GM12878 (cell line): Measurements from ENCODE around the gene ANO9. TPM values are rescaled to one million over a fixed set of nuclear protein-coding genes. Genes with fewer than 3 reads are reported as not detected.
"Not testable (repeated sequence)": the region's sequence is repeated elsewhere in the genome, so short reads cannot be mapped to it uniquely, and the experiment has no call there.

Experiments
- ATAC-seq: fragments of 200-7000 bp; cut with Tn5 transposase; 3 replicates; pipeline ENCODE4 v1.9.1; 2020; ENCODE audit warnings: mild to moderate bottlenecking, moderate library complexity
- BruUV-seq: library from RNA; stranded (reverse); fragments of 400-500 nt; replicated peaks from 2 replicates; lab custom pipeline; 2021; lab: Mats Ljungman, UMichigan
- CTCF ChIA-PET: fragments of 300-600 bp; sonication (Branson Sonifier 250); formaldehyde crosslinking; extraction: SDS; loops from one replicate; lab custom pipeline; 2021; ENCODE audit warnings: inconsistent platforms; lab: Yijun Ruan, JAX
- POLR2A ChIA-PET: fragments of 350-600 bp; formaldehyde crosslinking; extraction: SDS; loops from one replicate; lab custom pipeline; 2021; ENCODE audit warnings: inconsistent platforms; lab: Charles Lee
- RAD21 ChIA-PET: fragments of 300-600 bp; sonication (Branson Sonifier 250); formaldehyde crosslinking; loops from one replicate; lab custom pipeline; 2023; ENCODE audit warnings: antibody characterized with exemption; ENCODE audit not compliant: unreplicated experiment; lab: Charles Lee
- SMC1A ChIA-PET: fragments of 300-600 bp; sonication (Branson Sonifier 250); formaldehyde crosslinking; loops from one replicate; lab custom pipeline; 2023; ENCODE audit not compliant: unreplicated experiment, uncharacterized antibody; lab: Charles Lee
- DNase-seq: peaks from one replicate; pipeline ENCODE4 v3.0.0-alpha.2; 2011; ENCODE audit warnings: low read depth, low spot score
- FAIRE-seq: peaks from 3 replicates; lab custom pipeline; 2011; peaks lifted over from hg19 to GRCh38; lab: Jason Lieb, UNC
- H2AFZ ChIP-seq: 2 replicates; pipeline ENCODE4 v1.6.0; 2011; ENCODE audit warnings: low read depth, low read length, control low read depth; ENCODE audit not compliant: control insufficient read depth
- H3K27ac ChIP-seq: 2 replicates; pipeline ENCODE4 v1.5.1; 2011; ENCODE audit warnings: control low read depth; ENCODE audit not compliant: control insufficient read depth, insufficient read depth
- H3K27me3 ChIP-seq, 2 experiments: replicated peaks in 1 of 2; 2 replicates each; pipeline versions ENCODE4 v1.6.0 to v1.6.1; 2011; ENCODE audit warnings: low read length in 1 of 2; ENCODE audit not compliant: control insufficient read depth in 2 of 2, insufficient read depth in 2 of 2
- H3K36me3 ChIP-seq, 2 experiments: 2 replicates each; pipeline ENCODE4 v1.5.1; 2011; ENCODE audit warnings: low read length in 1 of 2; ENCODE audit not compliant: control insufficient read depth in 2 of 2, insufficient read depth in 2 of 2
- H3K4me1 ChIP-seq: 2 replicates; pipeline ENCODE4 v1.6.1; 2011; ENCODE audit warnings: mild to moderate bottlenecking, low read length, moderate library complexity, mixed read lengths; ENCODE audit not compliant: control insufficient read depth, insufficient read depth
- H3K4me2 ChIP-seq: 2 replicates; pipeline ENCODE4 v1.6.0; 2011; ENCODE audit warnings: control low read depth; ENCODE audit not compliant: control insufficient read depth, insufficient read depth
- H3K4me3 ChIP-seq: fragments of 200-600 bp; sonication (generic); 2 replicates; pipeline ENCODE4 v1.5.1; 2016
- H3K79me2 ChIP-seq: 2 replicates; pipeline ENCODE4 v1.6.0; 2011; ENCODE audit warnings: low read length; ENCODE audit not compliant: control insufficient read depth, insufficient read depth
- H3K9ac ChIP-seq: 2 replicates; pipeline ENCODE4 v1.8.0; 2011; ENCODE audit warnings: low read length, control low read depth, mixed read lengths; ENCODE audit not compliant: control insufficient read depth, insufficient read depth
- H3K9me3 ChIP-seq: replicated peaks from 3 replicates; pipeline ENCODE4 v1.5.1; 2011; ENCODE audit warnings: mild to moderate bottlenecking, low read length; ENCODE audit not compliant: control insufficient read depth, insufficient read depth
- H4K20me1 ChIP-seq: 2 replicates; pipeline ENCODE4 v1.6.0; 2011; ENCODE audit not compliant: control insufficient read depth, insufficient read depth
- FOXM1 ChIP-seq: IDR thresholded peaks from 2 replicates; pipeline ENCODE4 v1.6.1; 2012; ENCODE audit warnings: low read depth, mild to moderate bottlenecking, inconsistent platforms, low read length, moderate library complexity
- KAT2A ChIP-seq: conservative IDR thresholded peaks from 2 replicates; pipeline ENCODE4 v1.6.1; 2011; ENCODE audit warnings: low read depth, low read length; ENCODE audit not compliant: control insufficient read depth
- NBN ChIP-seq: fragments of 450-650 bp; IDR thresholded peaks from 2 replicates; pipeline ENCODE4 v1.6.1; 2016
- NFYB ChIP-seq: IDR thresholded peaks from 2 replicates; pipeline ENCODE4 v1.6.1; 2011; ENCODE audit warnings: low read depth, mild to moderate bottlenecking, low read length, improper control_type of control experiment, moderate library complexity; ENCODE audit not compliant: insufficient read depth
- NRF1 ChIP-seq: conservative IDR thresholded peaks from 2 replicates; pipeline ENCODE4 v1.6.1; 2011; ENCODE audit warnings: mild to moderate bottlenecking, low read depth, low read length, improper control_type of control experiment
- PKNOX1 ChIP-seq: fragments of 450-650 bp; IDR thresholded peaks from 2 replicates; pipeline ENCODE4 v1.6.1; 2016; ENCODE audit warnings: mild to moderate bottlenecking
- POLR2AphosphoS2 ChIP-seq: IDR thresholded peaks from 2 replicates; pipeline ENCODE4 v1.6.1; 2011; ENCODE audit warnings: low read depth, mild to moderate bottlenecking, low read length, improper control_type of control experiment, moderate library complexity
- POLR2AphosphoS5 ChIP-seq: IDR thresholded peaks from 2 replicates; pipeline ENCODE4 v1.6.1; 2011; ENCODE audit warnings: mild to moderate bottlenecking, low read length, inconsistent platforms
- RAD21 ChIP-seq: IDR thresholded peaks from 2 replicates; pipeline ENCODE4 v1.6.1; 2011; ENCODE audit warnings: mild to moderate bottlenecking, low read depth, low read length, moderate library complexity; ENCODE audit not compliant: insufficient read depth
- SRF ChIP-seq, 2 experiments: IDR thresholded peaks; 2 replicates each; pipeline ENCODE4 v1.6.1; 2011; ENCODE audit warnings: low read depth in 2 of 2, low read length in 2 of 2, mild to moderate bottlenecking in 1 of 2, moderate library complexity in 1 of 2
- TBL1XR1 ChIP-seq: IDR thresholded peaks from 2 replicates; pipeline ENCODE4 v1.6.1; 2012; ENCODE audit warnings: low read depth, low read length, improper control_type of control experiment
- YBX1 ChIP-seq: fragments of 450-650 bp; IDR thresholded peaks from 2 replicates; pipeline ENCODE4 v1.6.1; 2016; ENCODE audit warnings: antibody characterized with exemption
- WGBS: methylation state at CpG from one replicate; pipeline ENCODE4 v1.1.6; 2016; ENCODE audit warnings: low lambda C conversion rate; ENCODE audit not compliant: insufficient replicate concordance, insufficient coverage; ENCODE audit errors: missing lambda C conversion rate; 5-methylcytosine and 5-hydroxymethylcytosine counted together
- in situ Hi-C: fragments of 300-500 bp; cut with MboI; formaldehyde crosslinking; loops from 9 replicates; pipeline ENCODE4 v1.14.3; 2018; ENCODE audit warnings: mixed read lengths
- intact Hi-C: fragments of 100-400 bp; cut with micrococcal nuclease; formaldehyde crosslinking; loops from one replicate; pipeline ENCODE4 v1.14.2; 2022; ENCODE audit not compliant: unreplicated experiment
- polyA plus RNA-seq, 11 experiments: library from polyadenylated mRNA; depleted of rRNA in 4 of 11; unstranded in 6 of 11; stranded (reverse) in 5 of 11; fragments of >200 nt; fragmentation: Nextera tagmentation in 4 of 11; fragmentation: Illumina TruSeq in 1 of 11; extraction: Ambion mirVana in 4 of 11; extraction: Trizol in 1 of 11; gene quantifications; 1 replicate in 1 of 11; 2 replicates in 10 of 11; pipeline versions ENCODE4 v1.2.1 to v1.2.3, GENCODE V29; 2011 to 2016; ENCODE audit warnings: inconsistent platforms in 2 of 11, missing spikeins in 2 of 11, low read depth in 1 of 11
- total RNA-seq, 4 experiments: library from RNA; depleted of rRNA in 3 of 4; stranded (reverse); fragments of >200 nt in 3 of 4; fragmentation: Illumina TruSeq in 1 of 4; extraction: Trizol in 1 of 4; gene quantifications; 2 replicates each; pipeline versions ENCODE4 v1.2.1 to v1.2.3, GENCODE V29; 2013 to 2021

Gene ANO9
- total and polyA plus RNA-seq, 10 of the 15 experiments (the other 5 are each of a cell fraction or from before 2014, with no cell fraction given): 0.21 to 42.3 (median 12.0) TPM

DNA sequence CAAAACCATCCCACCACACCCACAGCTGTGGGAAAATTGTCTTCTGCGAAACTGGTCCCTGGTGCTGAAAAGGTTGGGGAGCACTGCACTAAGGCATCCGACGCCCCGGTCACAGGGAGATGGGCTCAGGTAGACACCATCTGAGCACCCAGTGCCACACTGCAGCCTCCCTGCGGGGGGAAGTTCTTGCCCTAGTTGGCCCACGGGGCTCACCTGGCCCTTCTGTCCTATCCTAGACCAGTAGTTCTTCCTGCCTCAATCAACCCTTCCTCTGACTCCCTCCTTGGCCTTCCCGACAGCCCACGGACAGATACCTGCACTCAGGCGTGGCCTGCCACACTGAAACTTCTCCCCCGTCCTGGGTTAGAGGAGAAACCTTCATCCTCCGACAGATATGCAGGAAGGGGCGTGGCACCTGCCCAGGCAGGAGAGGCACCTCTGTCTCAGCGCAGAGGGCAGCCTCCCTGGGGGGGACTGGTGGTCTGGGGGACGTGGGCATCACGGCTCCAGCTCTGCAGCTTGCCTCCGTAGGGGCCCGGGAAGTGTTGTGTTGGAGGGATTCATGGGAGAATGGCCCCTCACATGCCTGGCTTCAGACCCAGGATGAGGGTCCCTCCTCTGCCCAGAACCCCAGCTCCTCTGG is 4.5 kb downstream of the ANO9 start (continued):
- TF ChIP-seq POLR2AphosphoS2 (no peak), NBN (no peak), POLR2AphosphoS5 (no peak), YBX1 (no peak), PKNOX1 (no peak), SRF (IDR thresholded peaks at IDR 0.05; ENCODE audit: low read depth in 2 of 2, low read length in 2 of 2) (no peak), NRF1 (no peak), NFYB (no peak), TBL1XR1 (no peak), FOXM1 (no peak), RAD21 (no peak), KAT2A (no peak)

DNA sequence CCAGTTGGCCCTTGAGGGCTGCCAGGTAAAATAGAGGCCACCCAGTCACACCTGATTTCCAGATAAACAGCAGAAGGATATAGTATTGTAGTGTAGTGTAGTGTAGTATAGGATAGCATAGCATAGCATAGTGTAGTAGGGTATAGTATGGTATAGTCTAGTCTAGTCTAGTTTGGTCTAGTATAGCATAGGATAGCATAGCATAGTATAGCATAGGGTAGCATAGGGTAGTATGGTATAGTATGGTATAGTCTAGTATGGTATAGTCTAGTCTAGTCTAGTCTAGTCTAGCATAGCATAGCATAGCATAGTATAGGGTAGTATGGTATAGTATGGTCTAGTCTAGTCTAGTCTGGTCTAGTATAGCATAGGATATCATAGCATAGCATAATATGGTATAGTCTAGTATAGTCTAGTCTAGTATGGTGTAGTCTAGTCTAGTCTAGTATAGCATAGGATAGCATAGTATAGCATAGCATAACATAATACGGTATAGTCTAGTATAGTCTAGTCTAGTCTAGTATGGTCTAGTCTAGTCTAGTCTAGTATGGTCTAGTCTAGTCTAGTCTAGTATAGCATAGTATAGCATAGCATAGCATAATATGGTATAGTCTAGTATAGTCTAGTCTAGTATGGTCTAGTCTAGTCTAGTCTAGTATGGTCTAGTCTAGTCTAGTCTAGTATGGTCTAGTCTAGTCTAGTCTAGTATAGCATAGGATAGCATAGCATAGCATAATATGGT is 6.6 kb downstream of the ANO9 start:
- H3K9ac ChIP-seq, DNase-seq, H3K79me2 ChIP-seq, SMC1A ChIA-PET, CTCF ChIA-PET, intact Hi-C loops, H3K4me3 ChIP-seq, BruUV-seq, in situ Hi-C loops, RAD21 ChIA-PET, H3K27me3 ChIP-seq, H3K27ac ChIP-seq, H4K20me1 ChIP-seq, H3K4me2 ChIP-seq, H3K4me1 ChIP-seq, H3K9me3 ChIP-seq, H2AFZ ChIP-seq, H3K36me3 ChIP-seq: not testable (repeated sequence)
- WGBS: 100% methylated on average over 1 of the region's 1 CpG
- peak; percentile 28; the same call in 1 of the 3 replicates for ATAC-seq
- POLR2A ChIA-PET: interaction anchor here (0.6 kb wide), 1 partner anchor 28 kb away, joined by 4 read pairs; no protein-coding TSS in a partner anchor
- peak; percentile 84 for FAIRE-seq
